Progenitor cell of endocrine pancreas (in vitro differentiated cells): ENCODE results near the gene IFT172. TPM values are rescaled to one million over a fixed set of nuclear protein-coding genes. Genes with fewer than 3 reads are reported as not detected.
A peak's percentile ranks its signal among the peaks of the same experiment; 100 is the strongest.
"Not testable (repeated sequence)": the region's sequence is repeated elsewhere in the genome, so short reads cannot be mapped to it uniquely, and the experiment has no call there.

Experiments
- DNase-seq: peaks from one replicate; pipeline ENCODE4 v3.0.0; 2021; ENCODE audit warnings: low spot score; ENCODE audit not compliant: unreplicated experiment
- H3K27ac Mint-ChIP-seq: 2 replicates; pipeline ENCODE4 v1.8.0; 2021; ENCODE audit warnings: mild to moderate bottlenecking, moderate library complexity, mixed read lengths
- H3K27me3 Mint-ChIP-seq: 2 replicates; pipeline ENCODE4 v1.8.0; 2021; ENCODE audit warnings: mixed read lengths
- H3K36me3 Mint-ChIP-seq: 2 replicates; pipeline ENCODE4 v1.8.0; 2022; ENCODE audit warnings: mixed read lengths; ENCODE audit not compliant: insufficient read depth
- H3K4me1 Mint-ChIP-seq: 2 replicates; pipeline ENCODE4 v1.8.0; 2021; ENCODE audit warnings: low read depth, mixed read lengths
- H3K4me3 Mint-ChIP-seq: 2 replicates; pipeline ENCODE4 v1.8.0; 2021; ENCODE audit warnings: low read depth, mild to moderate bottlenecking, moderate library complexity, mixed read lengths
- H3K9me3 Mint-ChIP-seq: 2 replicates; pipeline ENCODE4 v1.8.0; 2021; ENCODE audit warnings: low read depth, mixed read lengths
- long read RNA-seq: library from polyadenylated mRNA; unstranded; transcript quantifications from one replicate; pipeline ENCODE4 v2.0.0, GENCODE V29; 2020
- total RNA-seq: library from RNA; stranded (reverse); gene quantifications from 2 replicates; pipeline ENCODE4 v1.2.1, GENCODE V29; 2021
- TF ChIP-seq, protein P1 (sequence below): fragments of 200-600 bp; sonication (generic); IDR thresholded peaks from one replicate; pipeline ENCODE4 v1.5.0; 2021; ENCODE audit warnings: antibody characterized with exemption, mild to moderate bottlenecking; ENCODE audit not compliant: unreplicated experiment

Gene IFT172, protein sequence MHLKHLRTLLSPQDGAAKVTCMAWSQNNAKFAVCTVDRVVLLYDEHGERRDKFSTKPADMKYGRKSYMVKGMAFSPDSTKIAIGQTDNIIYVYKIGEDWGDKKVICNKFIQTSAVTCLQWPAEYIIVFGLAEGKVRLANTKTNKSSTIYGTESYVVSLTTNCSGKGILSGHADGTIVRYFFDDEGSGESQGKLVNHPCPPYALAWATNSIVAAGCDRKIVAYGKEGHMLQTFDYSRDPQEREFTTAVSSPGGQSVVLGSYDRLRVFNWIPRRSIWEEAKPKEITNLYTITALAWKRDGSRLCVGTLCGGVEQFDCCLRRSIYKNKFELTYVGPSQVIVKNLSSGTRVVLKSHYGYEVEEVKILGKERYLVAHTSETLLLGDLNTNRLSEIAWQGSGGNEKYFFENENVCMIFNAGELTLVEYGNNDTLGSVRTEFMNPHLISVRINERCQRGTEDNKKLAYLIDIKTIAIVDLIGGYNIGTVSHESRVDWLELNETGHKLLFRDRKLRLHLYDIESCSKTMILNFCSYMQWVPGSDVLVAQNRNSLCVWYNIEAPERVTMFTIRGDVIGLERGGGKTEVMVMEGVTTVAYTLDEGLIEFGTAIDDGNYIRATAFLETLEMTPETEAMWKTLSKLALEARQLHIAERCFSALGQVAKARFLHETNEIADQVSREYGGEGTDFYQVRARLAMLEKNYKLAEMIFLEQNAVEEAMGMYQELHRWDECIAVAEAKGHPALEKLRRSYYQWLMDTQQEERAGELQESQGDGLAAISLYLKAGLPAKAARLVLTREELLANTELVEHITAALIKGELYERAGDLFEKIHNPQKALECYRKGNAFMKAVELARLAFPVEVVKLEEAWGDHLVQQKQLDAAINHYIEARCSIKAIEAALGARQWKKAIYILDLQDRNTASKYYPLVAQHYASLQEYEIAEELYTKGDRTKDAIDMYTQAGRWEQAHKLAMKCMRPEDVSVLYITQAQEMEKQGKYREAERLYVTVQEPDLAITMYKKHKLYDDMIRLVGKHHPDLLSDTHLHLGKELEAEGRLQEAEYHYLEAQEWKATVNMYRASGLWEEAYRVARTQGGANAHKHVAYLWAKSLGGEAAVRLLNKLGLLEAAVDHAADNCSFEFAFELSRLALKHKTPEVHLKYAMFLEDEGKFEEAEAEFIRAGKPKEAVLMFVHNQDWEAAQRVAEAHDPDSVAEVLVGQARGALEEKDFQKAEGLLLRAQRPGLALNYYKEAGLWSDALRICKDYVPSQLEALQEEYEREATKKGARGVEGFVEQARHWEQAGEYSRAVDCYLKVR (N-terminal part only)
- 43.7 and 49.5 TPM in 2 replicates for total RNA-seq
- long read RNA-seq, full-length matches to known transcripts = 12 of 37 reads
- long read RNA-seq, partial matches to known transcripts = 12 of 37 reads
- long read RNA-seq, other reads (novel, unspliced or antisense) = 13 of 37 reads

DNA sequence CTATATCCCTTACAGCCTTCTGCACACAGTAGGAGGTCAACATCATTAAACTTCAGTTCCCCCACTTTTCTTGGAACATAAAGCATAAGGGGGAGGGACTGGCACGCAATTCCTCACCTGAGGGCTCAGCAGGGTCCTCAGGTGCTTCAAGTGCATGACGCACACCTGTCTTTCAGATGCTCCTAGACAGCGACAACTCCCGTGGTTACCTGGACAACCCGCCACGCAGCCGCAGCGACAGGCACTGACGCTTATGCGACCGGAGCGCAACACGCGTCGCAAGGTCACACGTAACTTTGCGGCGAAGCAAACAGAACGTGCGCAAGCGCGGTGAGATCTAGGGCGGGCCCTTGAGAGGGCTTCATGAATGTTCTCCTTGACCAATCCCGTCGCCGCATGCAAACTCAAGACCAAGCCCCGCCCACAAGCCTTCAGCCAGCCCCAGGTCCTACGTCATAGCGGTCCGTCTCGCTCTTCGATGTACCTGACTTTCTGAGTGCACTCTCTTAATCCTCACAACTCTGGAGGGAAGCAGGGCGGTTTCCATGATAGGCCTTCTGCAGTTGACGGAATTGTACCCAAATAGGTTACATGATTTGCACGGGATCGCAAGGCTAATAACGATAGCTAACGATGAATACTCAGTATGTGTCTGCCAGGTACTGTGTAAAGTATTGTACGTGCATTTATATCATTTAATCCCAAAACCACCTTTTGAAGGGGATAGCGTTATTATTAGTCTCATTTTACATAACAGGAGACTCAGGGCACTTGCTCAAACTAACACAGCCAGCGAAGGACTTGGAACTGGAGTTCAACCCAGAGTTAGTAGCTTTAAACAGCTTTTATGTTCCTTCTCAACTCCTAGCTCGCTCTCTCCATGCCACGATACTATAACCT lies at the start of gene IFT172:
TSS of gene IFT172 (minus strand) at position 246 of the 900 bp plus-strand sequence. CDS start at position 156, 90 bp downstream.
- H3K36me3 Mint-ChIP-seq = peaks cover 5% of the 10 kb centered on the region
- DNase-seq = peak; percentile 96
- TF ChIP-seq, protein P1, sequence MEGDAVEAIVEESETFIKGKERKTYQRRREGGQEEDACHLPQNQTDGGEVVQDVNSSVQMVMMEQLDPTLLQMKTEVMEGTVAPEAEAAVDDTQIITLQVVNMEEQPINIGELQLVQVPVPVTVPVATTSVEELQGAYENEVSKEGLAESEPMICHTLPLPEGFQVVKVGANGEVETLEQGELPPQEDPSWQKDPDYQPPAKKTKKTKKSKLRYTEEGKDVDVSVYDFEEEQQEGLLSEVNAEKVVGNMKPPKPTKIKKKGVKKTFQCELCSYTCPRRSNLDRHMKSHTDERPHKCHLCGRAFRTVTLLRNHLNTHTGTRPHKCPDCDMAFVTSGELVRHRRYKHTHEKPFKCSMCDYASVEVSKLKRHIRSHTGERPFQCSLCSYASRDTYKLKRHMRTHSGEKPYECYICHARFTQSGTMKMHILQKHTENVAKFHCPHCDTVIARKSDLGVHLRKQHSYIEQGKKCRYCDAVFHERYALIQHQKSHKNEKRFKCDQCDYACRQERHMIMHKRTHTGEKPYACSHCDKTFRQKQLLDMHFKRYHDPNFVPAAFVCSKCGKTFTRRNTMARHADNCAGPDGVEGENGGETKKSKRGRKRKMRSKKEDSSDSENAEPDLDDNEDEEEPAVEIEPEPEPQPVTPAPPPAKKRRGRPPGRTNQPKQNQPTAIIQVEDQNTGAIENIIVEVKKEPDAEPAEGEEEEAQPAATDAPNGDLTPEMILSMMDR = no peak
- peaks cover 15% of the 10 kb centered on the region for H3K4me1 Mint-ChIP-seq
- H3K4me3 Mint-ChIP-seq = peak within 1 kb of the TSS; percentile 88
- no peaks in the 10 kb centered on the region for H3K27me3 Mint-ChIP-seq
- H3K9me3 Mint-ChIP-seq = no peaks in the 10 kb centered on the region
- H3K27ac Mint-ChIP-seq = peak within 1 kb of the TSS; percentile 94

DNA sequence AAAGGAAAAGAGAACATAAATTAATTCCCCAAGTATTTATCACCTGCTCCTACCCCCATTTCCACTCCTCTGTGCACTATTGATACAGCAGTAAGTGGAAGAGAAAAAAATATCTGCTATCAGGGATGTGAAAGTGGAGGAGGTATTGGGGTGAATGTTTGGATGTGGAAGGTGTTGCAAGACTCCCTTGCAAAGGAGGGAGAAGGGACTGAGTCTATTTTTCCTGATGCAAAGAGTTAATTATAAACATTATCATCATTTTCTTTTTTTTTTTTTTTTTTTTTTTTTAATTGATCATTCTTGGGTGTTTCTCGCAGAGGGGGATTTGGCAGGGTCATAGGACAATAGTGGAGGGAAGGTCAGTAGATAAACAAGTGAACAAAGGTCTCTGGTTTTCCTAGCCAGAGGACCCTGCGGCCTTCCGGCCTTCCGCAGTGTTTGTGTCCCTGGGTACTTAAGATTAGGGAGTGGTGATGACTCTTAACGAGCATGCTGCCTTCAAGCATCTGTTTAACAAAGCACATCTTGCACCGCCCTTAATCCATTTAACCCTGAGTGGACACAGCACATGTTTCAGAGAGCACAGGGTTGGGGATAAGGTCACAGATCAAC lies 49.4 kb upstream of the IFT172 start:
- not testable (repeated sequence) for DNase-seq, H3K36me3 Mint-ChIP-seq, H3K27ac Mint-ChIP-seq, H3K9me3 Mint-ChIP-seq, H3K4me3 Mint-ChIP-seq, H3K27me3 Mint-ChIP-seq, H3K4me1 Mint-ChIP-seq

DNA sequence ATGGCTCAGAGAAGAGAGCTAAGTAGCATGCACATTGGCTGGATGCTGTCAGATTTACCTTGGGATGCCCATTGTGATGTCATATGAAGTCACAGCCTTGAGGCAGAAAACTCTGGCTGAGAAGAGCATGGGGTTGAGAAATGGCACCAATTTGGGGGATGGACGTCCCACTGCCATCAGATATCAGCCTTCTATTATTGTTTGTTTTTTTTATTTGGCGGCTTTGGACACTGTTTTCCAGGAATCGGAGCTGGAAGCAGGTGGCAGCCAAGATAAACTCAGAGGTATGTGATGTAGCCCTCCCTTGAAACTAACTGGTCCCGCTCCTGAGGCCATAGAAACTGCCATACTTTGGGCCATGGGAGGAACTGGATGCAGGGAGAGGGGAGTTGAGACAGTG lies 47.7 kb upstream of the IFT172 start:
- Mint-ChIP-seq H3K27me3 (peaks cover 5% of the 10 kb centered on the region), H3K4me1 (no peaks in the 10 kb centered on the region), H3K9me3 (peaks cover 3% of the 10 kb centered on the region), H3K36me3 (no peaks in the 10 kb centered on the region), H3K27ac (no peak overlapping the region), H3K4me3 (no peak overlapping the region)
- no peak for DNase-seq
- TF ChIP-seq, protein P1 = no peak

DNA sequence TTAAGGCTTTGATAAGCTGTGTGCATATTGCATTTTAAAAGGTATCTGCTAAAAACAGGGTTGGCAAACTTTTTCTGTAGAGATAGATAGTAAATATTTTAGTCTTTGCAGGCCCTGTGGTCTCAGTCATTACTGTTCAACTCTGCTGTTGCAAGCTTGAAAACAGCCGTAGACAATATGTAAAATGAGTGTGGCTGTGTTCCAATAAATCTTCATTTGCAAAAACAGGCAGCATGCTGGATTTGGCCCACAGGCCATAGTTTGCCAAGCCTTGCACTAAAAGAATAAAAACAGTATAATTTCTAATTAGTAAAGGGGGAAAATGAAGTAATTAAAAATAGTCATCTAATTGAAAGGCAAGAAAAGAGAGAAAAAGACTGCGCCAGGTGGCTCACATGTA lies 42.4 kb upstream of the IFT172 start:
- no peak for DNase-seq
- H3K27ac Mint-ChIP-seq = no peak overlapping the region
- H3K27me3 Mint-ChIP-seq = no peaks in the 10 kb centered on the region
- H3K4me1 Mint-ChIP-seq = no peaks in the 10 kb centered on the region
- H3K9me3 Mint-ChIP-seq = no peaks in the 10 kb centered on the region
- H3K36me3 Mint-ChIP-seq = peaks cover 1% of the 10 kb centered on the region
- no peak overlapping the region for H3K4me3 Mint-ChIP-seq
- TF ChIP-seq, protein P1 = no peak
